Neural crest cell (in vitro differentiated cells): Measurements from ENCODE around the gene MPIG6B. TPM values are rescaled to one million over a fixed set of nuclear protein-coding genes. Genes with fewer than 3 reads are reported as not detected.

ENCODE experiments used
- DNase-seq: peaks from one replicate; pipeline ENCODE4 v3.0.0; 2021; ENCODE audit warnings: low read depth, mixed read lengths, low spot score
- H3K27ac Mint-ChIP-seq: one replicate; pipeline ENCODE4 v1.8.0; 2021; ENCODE audit warnings: mild to moderate bottlenecking, mixed read lengths; ENCODE audit not compliant: unreplicated experiment
- H3K27me3 Mint-ChIP-seq: 2 replicates; pipeline ENCODE4 v1.8.0; 2021; ENCODE audit warnings: low read depth, mild to moderate bottlenecking, mixed read lengths
- H3K36me3 Mint-ChIP-seq: 2 replicates; pipeline ENCODE4 v1.8.0; 2021; ENCODE audit warnings: low read depth, mild to moderate bottlenecking, mixed read lengths
- H3K4me1 Mint-ChIP-seq: 2 replicates; pipeline ENCODE4 v1.8.0; 2021; ENCODE audit warnings: mixed read lengths
- H3K4me3 Mint-ChIP-seq: one replicate; pipeline ENCODE4 v1.8.0; 2021; ENCODE audit warnings: mild to moderate bottlenecking, mixed read lengths
- H3K9me3 Mint-ChIP-seq: 2 replicates; pipeline ENCODE4 v1.8.0; 2021; ENCODE audit warnings: mixed read lengths
- total RNA-seq: library from RNA; stranded (reverse); gene quantifications from 2 replicates; pipeline ENCODE4 v1.2.1, GENCODE V29; 2021
- TF ChIP-seq, protein P1 (sequence below): fragments of 200-600 bp; sonication (generic); conservative IDR thresholded peaks from 2 replicates; pipeline ENCODE4 v1.5.0; 2021; ENCODE audit warnings: antibody characterized with exemption, mild to moderate bottlenecking

MPIG6B gene
- total RNA-seq, 1 donor from 2014 or later: not detected

DNA sequence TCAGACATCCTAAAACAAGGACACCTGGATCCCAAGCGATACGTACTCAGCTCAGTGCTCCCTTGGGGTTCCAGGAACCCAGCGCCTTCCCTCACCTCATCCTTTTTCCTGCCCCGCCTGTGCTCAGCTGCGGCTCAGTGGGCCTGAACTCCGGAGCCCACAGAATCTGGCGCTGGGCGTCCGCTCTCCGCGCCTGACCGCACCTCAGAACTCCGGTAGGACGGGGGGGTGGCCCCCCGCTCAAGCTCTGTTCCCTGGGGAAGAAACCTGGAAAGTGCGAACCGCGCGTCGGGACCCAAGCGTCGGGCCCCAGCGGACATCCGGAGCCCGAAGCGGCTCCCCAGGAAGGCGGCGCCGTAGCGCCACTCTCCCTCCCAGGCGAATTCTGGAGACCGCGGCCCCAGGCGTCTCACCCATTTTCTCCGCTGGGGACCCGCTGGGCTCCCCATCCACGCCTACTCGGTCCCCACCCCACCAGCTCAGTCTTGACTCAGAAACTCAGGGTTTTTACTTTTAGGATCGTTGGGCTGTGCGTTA, 42.0 kb upstream of the MPIG6B start:
- DNase-seq: no peak
- Mint-ChIP-seq H3K4me1 (peaks cover 28% of the 10 kb centered on the region), H3K27ac (no peak overlapping the region), H3K27me3 (peaks cover 14% of the 10 kb centered on the region), H3K4me3 (peak overlapping the region; percentile 82), H3K36me3 (peaks cover under 1% of the 10 kb centered on the region), H3K9me3 (no peaks in the 10 kb centered on the region)
- TF ChIP-seq, protein P1, sequence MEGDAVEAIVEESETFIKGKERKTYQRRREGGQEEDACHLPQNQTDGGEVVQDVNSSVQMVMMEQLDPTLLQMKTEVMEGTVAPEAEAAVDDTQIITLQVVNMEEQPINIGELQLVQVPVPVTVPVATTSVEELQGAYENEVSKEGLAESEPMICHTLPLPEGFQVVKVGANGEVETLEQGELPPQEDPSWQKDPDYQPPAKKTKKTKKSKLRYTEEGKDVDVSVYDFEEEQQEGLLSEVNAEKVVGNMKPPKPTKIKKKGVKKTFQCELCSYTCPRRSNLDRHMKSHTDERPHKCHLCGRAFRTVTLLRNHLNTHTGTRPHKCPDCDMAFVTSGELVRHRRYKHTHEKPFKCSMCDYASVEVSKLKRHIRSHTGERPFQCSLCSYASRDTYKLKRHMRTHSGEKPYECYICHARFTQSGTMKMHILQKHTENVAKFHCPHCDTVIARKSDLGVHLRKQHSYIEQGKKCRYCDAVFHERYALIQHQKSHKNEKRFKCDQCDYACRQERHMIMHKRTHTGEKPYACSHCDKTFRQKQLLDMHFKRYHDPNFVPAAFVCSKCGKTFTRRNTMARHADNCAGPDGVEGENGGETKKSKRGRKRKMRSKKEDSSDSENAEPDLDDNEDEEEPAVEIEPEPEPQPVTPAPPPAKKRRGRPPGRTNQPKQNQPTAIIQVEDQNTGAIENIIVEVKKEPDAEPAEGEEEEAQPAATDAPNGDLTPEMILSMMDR: no peak

DNA sequence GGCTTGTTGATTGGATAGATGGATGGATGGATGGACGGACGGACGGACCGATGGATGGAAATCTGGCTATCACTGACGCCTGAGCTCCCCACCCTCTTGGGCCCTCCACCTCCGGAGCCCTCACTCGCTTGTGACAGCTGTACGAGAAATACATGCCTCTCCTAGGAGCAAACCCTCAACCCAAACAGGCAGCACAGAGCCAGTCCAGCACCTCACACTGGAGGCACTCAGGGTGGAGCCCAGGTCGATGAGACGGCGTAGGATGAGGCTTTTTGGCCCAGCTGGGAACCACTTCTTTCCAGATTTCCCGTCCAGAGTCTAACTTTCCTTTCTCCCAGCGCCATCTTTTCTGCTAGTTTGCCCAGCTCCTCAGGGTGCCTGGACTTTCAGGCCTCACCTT, 39.6 kb upstream of the MPIG6B start:
- Mint-ChIP-seq H3K4me3 (peak overlapping the region; percentile 76), H3K27me3 (peaks cover 14% of the 10 kb centered on the region), H3K4me1 (peaks cover 28% of the 10 kb centered on the region), H3K36me3 (peaks cover 6% of the 10 kb centered on the region), H3K9me3 (no peaks in the 10 kb centered on the region), H3K27ac (no peak overlapping the region)
- no peak for DNase-seq
- TF ChIP-seq, protein P1: no peak

DNA sequence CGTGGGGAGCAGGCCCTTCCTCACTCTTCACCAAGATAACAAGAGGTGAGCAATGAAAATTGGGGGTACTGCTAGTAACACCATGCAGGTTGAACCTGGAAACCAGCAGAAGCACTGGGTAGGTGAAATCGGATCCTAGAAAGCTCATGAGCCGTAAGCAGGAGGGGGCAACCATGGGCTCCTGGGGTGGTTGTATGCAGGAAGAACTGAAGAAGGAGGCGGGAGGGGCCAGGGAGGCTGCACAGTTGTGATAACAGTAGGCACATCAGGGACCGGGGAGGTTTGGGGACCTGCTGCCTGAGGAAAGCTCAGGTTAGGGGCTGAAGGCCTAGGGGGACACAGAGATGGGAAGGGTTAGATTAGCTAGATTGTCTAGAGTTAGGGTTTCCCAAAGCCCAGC, 36.7 kb upstream of the MPIG6B start:
- Mint-ChIP-seq H3K27me3 (peaks cover 6% of the 10 kb centered on the region), H3K4me3 (no peak overlapping the region), H3K27ac (no peak overlapping the region), H3K36me3 (peaks cover 6% of the 10 kb centered on the region), H3K9me3 (no peaks in the 10 kb centered on the region), H3K4me1 (peaks cover 17% of the 10 kb centered on the region)
- TF ChIP-seq, protein P1: no peak
- DNase-seq: no peak

DNA sequence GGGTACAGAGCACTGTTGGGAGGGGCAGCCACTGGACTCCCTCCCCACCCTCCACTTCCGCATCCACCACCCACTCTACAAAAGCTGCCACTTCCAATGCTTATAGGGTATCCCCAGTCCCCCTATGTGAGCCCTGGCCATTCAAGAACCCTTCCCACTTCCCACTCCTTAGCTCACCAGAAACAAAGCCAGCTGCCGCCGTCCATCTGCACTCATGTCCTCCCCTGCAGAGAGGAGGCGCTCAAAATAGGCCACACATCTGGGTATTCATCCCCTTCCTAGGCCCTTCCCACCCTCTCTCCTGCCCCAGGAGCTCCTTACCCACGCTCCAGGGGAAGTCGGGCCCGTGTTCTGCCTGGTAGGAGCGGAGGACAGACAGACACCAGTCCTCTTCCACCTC, 35.9 kb upstream of the MPIG6B start:
- H3K36me3 Mint-ChIP-seq: peaks cover 6% of the 10 kb centered on the region
- TF ChIP-seq, protein P1: no peak
- H3K27me3 Mint-ChIP-seq: no peaks in the 10 kb centered on the region
- H3K9me3 Mint-ChIP-seq: no peaks in the 10 kb centered on the region
- no peak for DNase-seq
- peaks cover 12% of the 10 kb centered on the region for H3K4me1 Mint-ChIP-seq
- H3K27ac Mint-ChIP-seq: no peak overlapping the region
- no peak overlapping the region for H3K4me3 Mint-ChIP-seq

DNA sequence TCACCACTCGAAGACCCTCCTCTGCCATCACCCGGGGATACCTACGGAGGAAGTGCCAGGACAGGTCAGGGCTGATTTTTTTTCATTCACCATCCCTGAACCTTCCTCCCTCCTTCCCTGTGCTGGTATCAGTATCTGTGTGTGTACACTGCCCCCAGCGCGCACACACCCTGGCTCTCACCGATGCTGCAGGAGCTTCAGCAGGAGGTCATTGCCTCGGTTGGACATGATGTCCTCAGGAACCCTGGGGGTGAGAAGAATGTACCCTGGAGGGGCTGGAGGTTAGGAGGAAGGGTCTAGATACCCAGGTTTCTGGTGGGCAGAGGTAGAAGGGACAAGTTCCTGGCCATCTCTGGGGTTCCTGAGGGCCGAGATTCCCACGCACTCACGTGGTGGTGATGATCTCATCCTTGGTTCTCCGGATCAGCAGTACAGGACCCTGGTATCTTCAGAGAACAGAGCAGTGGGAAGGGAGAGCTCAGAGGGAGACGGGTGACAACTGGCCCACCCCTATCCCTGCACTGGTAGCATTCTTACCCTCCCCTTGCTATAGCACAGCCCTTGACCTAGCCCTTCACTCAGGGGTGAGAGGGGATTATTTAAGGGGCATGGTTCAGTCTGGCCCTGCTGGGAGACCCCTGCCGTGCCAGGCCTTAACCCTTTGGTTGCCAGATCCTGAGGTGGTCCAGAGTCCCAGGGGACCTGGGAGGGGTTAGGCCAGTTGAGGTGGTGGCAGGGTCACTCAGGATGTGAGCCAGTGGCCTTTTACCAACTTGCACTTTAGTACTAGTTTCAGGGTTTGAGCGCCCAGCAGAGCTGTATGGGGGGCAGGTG, 35.1 kb upstream of the MPIG6B start:
- H3K9me3 Mint-ChIP-seq: no peaks in the 10 kb centered on the region
- TF ChIP-seq, protein P1: no peak
- peaks cover 6% of the 10 kb centered on the region for H3K36me3 Mint-ChIP-seq
- H3K27me3 Mint-ChIP-seq: no peaks in the 10 kb centered on the region
- H3K4me1 Mint-ChIP-seq: peaks cover 6% of the 10 kb centered on the region
- H3K4me3 Mint-ChIP-seq: no peak overlapping the region
- peak overlapping the region; percentile 57 for H3K27ac Mint-ChIP-seq
- no peak for DNase-seq
